Panc1 (cell line): ENCODE results near the gene STK24. TPM values are rescaled to one million over a fixed set of nuclear protein-coding genes. Genes with fewer than 3 reads are reported as not detected.
"Not testable (repeated sequence)": the region's sequence is repeated elsewhere in the genome, so short reads cannot be mapped to it uniquely, and the experiment has no call there.

Source experiments
- ATAC-seq: fragments of 200-7000 bp; cut with Tn5 transposase; 2 replicates; pipeline ENCODE4 v1.9.1; 2020; ENCODE audit warnings: mild to moderate bottlenecking, moderate library complexity
- BruUV-seq: library from RNA; stranded (reverse); fragments of 400-500 nt; replicated peaks from 2 replicates; lab custom pipeline; 2021; lab: Mats Ljungman, UMichigan
- CTCF ChIA-PET: fragments of 300-600 bp; sonication (Branson Sonifier 250); formaldehyde crosslinking; loops from one replicate; lab custom pipeline; 2022; ENCODE audit warnings: antibody characterized with exemption; lab: Charles Lee
- POLR2A ChIA-PET: fragments of 300-600 bp; sonication (Branson Sonifier 250); formaldehyde crosslinking; loops from one replicate; lab custom pipeline; 2022; ENCODE audit warnings: antibody characterized with exemption; lab: Charles Lee
- DNase-seq: peaks from one replicate; pipeline ENCODE4 v3.0.0-alpha.2; 2010; ENCODE audit warnings: low read depth, low spot score
- H3K27ac ChIP-seq: 2 replicates; pipeline ENCODE4 v1.5.1; 2011; ENCODE audit warnings: mild to moderate bottlenecking, low read length, inconsistent platforms
- H3K27me3 ChIP-seq: fragments of 200-500 bp; sonication (Bioruptor generic); 2 replicates; pipeline ENCODE4 v1.6.0; 2014; ENCODE audit warnings: low read length, inconsistent platforms; ENCODE audit not compliant: control insufficient read depth, insufficient read depth
- H3K36me3 ChIP-seq: fragments of 200-500 bp; sonication (Bioruptor generic); 2 replicates; pipeline ENCODE4 v1.5.1; 2014; ENCODE audit warnings: inconsistent platforms, mild to moderate bottlenecking, low read length, moderate library complexity; ENCODE audit not compliant: control insufficient read depth, insufficient read depth
- H3K4me1 ChIP-seq: 2 replicates; pipeline ENCODE4 v1.5.1; 2011; ENCODE audit warnings: inconsistent platforms, mild to moderate bottlenecking, low read length, moderate library complexity; ENCODE audit not compliant: control insufficient read depth, insufficient read depth
- H3K4me3 ChIP-seq, 2 experiments: 2 replicates each; pipeline ENCODE4 v1.5.1; 2011 to 2012; ENCODE audit warnings: low read depth in 2 of 2, low read length in 2 of 2, mild to moderate bottlenecking in 2 of 2, inconsistent platforms in 1 of 2, moderate library complexity in 1 of 2
- H3K9me3 ChIP-seq: fragments of 200-500 bp; sonication (Bioruptor generic); 2 replicates; pipeline ENCODE4 v1.5.1; 2014; ENCODE audit warnings: low read depth, mild to moderate bottlenecking, inconsistent platforms, low read length, moderate library complexity; ENCODE audit not compliant: control insufficient read depth, insufficient read depth
- CTCF ChIP-seq: fragments of 450-650 bp; IDR thresholded peaks from 2 replicates; pipeline ENCODE4 v1.5.1; 2017; ENCODE audit warnings: mild to moderate bottlenecking
- POLR2AphosphoS5 ChIP-seq: IDR thresholded peaks from 2 replicates; pipeline ENCODE4 v1.6.1; 2012; ENCODE audit warnings: mild to moderate bottlenecking, low read depth, low read length, moderate library complexity
- SIN3A ChIP-seq: IDR thresholded peaks from 2 replicates; pipeline ENCODE4 v1.6.1; 2012; ENCODE audit warnings: low read depth, mild to moderate bottlenecking, low read length, moderate library complexity, borderline replicate concordance; ENCODE audit not compliant: insufficient read depth
- TCF7L2 ChIP-seq: IDR thresholded peaks from 2 replicates; pipeline ENCODE4 v1.6.1; 2011; ENCODE audit warnings: mild to moderate bottlenecking, low read depth, low read length, inconsistent platforms
- in situ Hi-C: cut with HindIII; loops from 2 replicates; pipeline ENCODE4 v1.10.0; 2016; ENCODE audit warnings: low sequenced_read_pairs, low pct_unique_long_range_greater_than_20kb
- intact Hi-C: fragments of 100-400 bp; cut with micrococcal nuclease; formaldehyde crosslinking; loops from one replicate; pipeline ENCODE4 v1.10.0; 2022; ENCODE audit not compliant: unreplicated experiment
- total RNA-seq: library from RNA; stranded (reverse); gene quantifications from one replicate; pipeline ENCODE4 v1.2.1, GENCODE V29; 2021; ENCODE audit not compliant: unreplicated experiment
- TF ChIP-seq, protein P1 (sequence below), 2 experiments: IDR thresholded peaks; 2 replicates each; pipeline ENCODE4 v1.6.1; 2011 to 2012; ENCODE audit warnings: low read depth in 2 of 2, control low read depth in 1 of 2, low read length in 1 of 2, mild to moderate bottlenecking in 1 of 2, moderate library complexity in 1 of 2; ENCODE audit not compliant: insufficient read depth in 1 of 2

Gene STK24
- total RNA-seq, 1 experiment from 2014 or later, result 57.3 TPM

GRCh38 chr13:98415326-98416070 lies 161.4 kb downstream of the STK24 start:
- Histone ChIP-seq H3K27me3 (no peaks in the 10 kb centered on the region), H3K4me1 (no peaks in the 10 kb centered on the region), H3K36me3 (no peaks in the 10 kb centered on the region), H3K27ac (no peak overlapping the region), H3K4me3 (no peak overlapping the region), H3K9me3 (no peaks in the 10 kb centered on the region)
- intact Hi-C loops, result no loop called here
- BruUV-seq, result no TSS peak
- no peak for DNase-seq
- in situ Hi-C loops, result loop anchor here (25.0 kb wide), 1 partner anchor 278 kb away; the partner anchor contains the start of gene FARP1
- POLR2A ChIA-PET, result no interaction called here
- CTCF ChIA-PET, result no interaction called here
- no peak for ATAC-seq
- TF ChIP-seq TCF7L2 (no peak), POLR2AphosphoS5 (no peak), SIN3A (no peak), CTCF (no peak)
- TF ChIP-seq, protein P1, sequence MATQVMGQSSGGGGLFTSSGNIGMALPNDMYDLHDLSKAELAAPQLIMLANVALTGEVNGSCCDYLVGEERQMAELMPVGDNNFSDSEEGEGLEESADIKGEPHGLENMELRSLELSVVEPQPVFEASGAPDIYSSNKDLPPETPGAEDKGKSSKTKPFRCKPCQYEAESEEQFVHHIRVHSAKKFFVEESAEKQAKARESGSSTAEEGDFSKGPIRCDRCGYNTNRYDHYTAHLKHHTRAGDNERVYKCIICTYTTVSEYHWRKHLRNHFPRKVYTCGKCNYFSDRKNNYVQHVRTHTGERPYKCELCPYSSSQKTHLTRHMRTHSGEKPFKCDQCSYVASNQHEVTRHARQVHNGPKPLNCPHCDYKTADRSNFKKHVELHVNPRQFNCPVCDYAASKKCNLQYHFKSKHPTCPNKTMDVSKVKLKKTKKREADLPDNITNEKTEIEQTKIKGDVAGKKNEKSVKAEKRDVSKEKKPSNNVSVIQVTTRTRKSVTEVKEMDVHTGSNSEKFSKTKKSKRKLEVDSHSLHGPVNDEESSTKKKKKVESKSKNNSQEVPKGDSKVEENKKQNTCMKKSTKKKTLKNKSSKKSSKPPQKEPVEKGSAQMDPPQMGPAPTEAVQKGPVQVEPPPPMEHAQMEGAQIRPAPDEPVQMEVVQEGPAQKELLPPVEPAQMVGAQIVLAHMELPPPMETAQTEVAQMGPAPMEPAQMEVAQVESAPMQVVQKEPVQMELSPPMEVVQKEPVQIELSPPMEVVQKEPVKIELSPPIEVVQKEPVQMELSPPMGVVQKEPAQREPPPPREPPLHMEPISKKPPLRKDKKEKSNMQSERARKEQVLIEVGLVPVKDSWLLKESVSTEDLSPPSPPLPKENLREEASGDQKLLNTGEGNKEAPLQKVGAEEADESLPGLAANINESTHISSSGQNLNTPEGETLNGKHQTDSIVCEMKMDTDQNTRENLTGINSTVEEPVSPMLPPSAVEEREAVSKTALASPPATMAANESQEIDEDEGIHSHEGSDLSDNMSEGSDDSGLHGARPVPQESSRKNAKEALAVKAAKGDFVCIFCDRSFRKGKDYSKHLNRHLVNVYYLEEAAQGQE (IDR thresholded peaks at IDR 0.05; ENCODE audit: insufficient read depth in 1 of 2, low read depth in 2 of 2, low read length in 1 of 2), result no peak

GRCh38 chr13:98413796-98414195 lies 163.1 kb downstream of the STK24 start:
- ChIA-PET POLR2A (interaction anchor here (0.5 kb wide), 1 partner anchor 309 kb away, joined by 8 read pairs; no protein-coding TSS in a partner anchor), CTCF (no interaction called here)
- H3K9me3 ChIP-seq, result no peaks in the 10 kb centered on the region
- no peaks in the 10 kb centered on the region for H3K4me1 ChIP-seq
- H3K36me3 ChIP-seq, result no peaks in the 10 kb centered on the region
- H3K4me3 ChIP-seq, result no peak overlapping the region
- in situ Hi-C loops (loop anchor here (25.0 kb wide), 1 partner anchor 276 kb away; the partner anchor contains the start of gene FARP1), intact Hi-C loops (no loop called here)
- TF ChIP-seq, protein P1 (IDR thresholded peaks at IDR 0.05; ENCODE audit: insufficient read depth in 1 of 2, low read depth in 2 of 2, low read length in 1 of 2), result no peak
- TF ChIP-seq CTCF (no peak), POLR2AphosphoS5 (no peak), SIN3A (no peak), TCF7L2 (no peak)
- DNase-seq (no peak), ATAC-seq (no peak)
- no TSS peak for BruUV-seq
- no peaks in the 10 kb centered on the region for H3K27me3 ChIP-seq
- H3K27ac ChIP-seq, result no peak overlapping the region

GRCh38 chr13:98413278-98413677 lies 163.6 kb downstream of the STK24 start:
- intact Hi-C loops, ATAC-seq, H3K9me3 ChIP-seq, BruUV-seq, POLR2A ChIA-PET, H3K27ac ChIP-seq, H3K36me3 ChIP-seq, H3K4me1 ChIP-seq, CTCF ChIA-PET, H3K27me3 ChIP-seq, DNase-seq, H3K4me3 ChIP-seq: not testable (repeated sequence)
- in situ Hi-C loops, result loop anchor here (25.0 kb wide), 1 partner anchor 276 kb away; the partner anchor contains the start of gene FARP1
